NT2/D1 (cell line): ENCODE measurements around the gene TRAM2.

Experiments
- DNase-seq: peaks from one replicate; pipeline ENCODE4 v3.0.0-alpha.2; 2011; ENCODE audit warnings: low read depth, low spot score
- H3K27me3 ChIP-seq: 2 replicates; pipeline ENCODE4 v1.6.0; 2011; ENCODE audit warnings: mild to moderate bottlenecking; ENCODE audit not compliant: insufficient read length, insufficient read depth
- H3K36me3 ChIP-seq: 2 replicates; pipeline ENCODE4 v1.6.1; 2011; ENCODE audit warnings: mild to moderate bottlenecking, low read length, mixed read lengths; ENCODE audit not compliant: insufficient read depth, insufficient read length
- H3K4me1 ChIP-seq: 2 replicates; pipeline ENCODE4 v1.5.1; 2011; ENCODE audit not compliant: insufficient read depth, insufficient read length
- H3K4me3 ChIP-seq: 2 replicates; pipeline ENCODE4 v1.5.1; 2011; ENCODE audit warnings: low read depth; ENCODE audit not compliant: insufficient read length
- H3K9ac ChIP-seq: 2 replicates; pipeline ENCODE4 v1.6.0; 2011; ENCODE audit warnings: low read depth; ENCODE audit not compliant: insufficient read length
- H3K9me3 ChIP-seq: 2 replicates; pipeline ENCODE4 v1.5.1; 2011; ENCODE audit warnings: mild to moderate bottlenecking, low read length; ENCODE audit not compliant: insufficient read depth
- SUZ12 ChIP-seq: IDR thresholded peaks from 2 replicates; pipeline ENCODE4 v1.6.1; 2011; ENCODE audit not compliant: insufficient read length, insufficient read depth; ENCODE audit errors: extremely low read depth
- YY1 ChIP-seq: IDR thresholded peaks from 2 replicates; pipeline ENCODE4 v1.6.1; 2011; ENCODE audit not compliant: insufficient read length, insufficient read depth
- ZNF274 ChIP-seq: IDR thresholded peaks from 2 replicates; pipeline ENCODE4 v1.6.1; 2011; ENCODE audit warnings: mild to moderate bottlenecking, low read depth, low read length

Gene TRAM2

DNA sequence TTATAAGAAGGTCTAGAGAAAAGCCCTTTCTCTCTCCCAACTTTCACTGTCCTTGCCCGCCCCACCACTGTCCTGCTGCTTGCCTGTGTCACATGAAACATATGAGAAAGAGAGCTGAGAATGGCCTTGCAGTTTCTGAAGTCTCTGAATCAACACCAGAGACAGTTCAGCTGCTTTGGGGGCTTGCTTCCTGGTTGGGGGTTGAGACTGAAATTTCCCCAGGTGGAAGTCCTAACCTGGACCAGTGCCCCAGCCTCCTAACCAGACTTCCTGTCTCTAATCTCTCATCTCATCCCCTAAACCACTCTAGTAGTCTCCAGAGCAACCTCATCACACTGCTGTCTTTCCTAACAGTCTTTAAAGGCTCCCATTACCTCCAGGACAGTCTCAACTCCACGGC is 10.7 kb downstream of the TRAM2 start:
- H3K4me3 ChIP-seq, result no peak overlapping the region
- H3K27me3 ChIP-seq, result no peaks in the 10 kb centered on the region
- H3K9ac ChIP-seq, result no peak overlapping the region
- H3K36me3 ChIP-seq, result peaks cover 25% of the 10 kb centered on the region
- TF ChIP-seq ZNF274 (no peak), YY1 (no peak), SUZ12 (no peak)
- no peaks in the 10 kb centered on the region for H3K9me3 ChIP-seq
- DNase-seq, result no peak
- H3K4me1 ChIP-seq, result peaks cover 8% of the 10 kb centered on the region

- peaks cover 3% of the 10 kb centered on the region for H3K4me1 ChIP-seq
- TF ChIP-seq ZNF274 (no peak), YY1 (no peak), SUZ12 (no peak)
- no peak overlapping the region for H3K9ac ChIP-seq
Observed at GRCh38 chr6:52564856-52565255, 12.0 kb downstream of the TRAM2 start.

DNA sequence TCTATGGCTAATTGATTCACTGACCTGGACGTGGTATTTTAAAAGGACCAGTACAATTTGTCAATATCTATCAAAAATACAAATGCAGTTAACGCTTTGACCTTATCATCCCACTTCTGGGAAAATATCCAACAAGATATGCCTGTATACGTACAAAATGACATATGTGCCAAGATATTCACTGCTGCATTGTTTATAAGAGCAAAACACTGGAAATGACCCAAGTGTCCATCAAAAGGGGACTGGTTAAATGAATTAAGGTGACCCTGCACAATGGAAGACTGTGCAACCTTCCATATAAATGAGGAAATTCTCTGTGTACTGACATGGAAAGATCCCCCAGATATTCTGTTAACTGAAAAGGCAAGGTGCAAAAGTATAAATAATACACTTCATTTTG is 13.9 kb downstream of the TRAM2 start:
- peaks cover 23% of the 10 kb centered on the region for H3K36me3 ChIP-seq

More at GRCh38 chr6:52564856-52565255, 12.0 kb downstream of the TRAM2 start:
- Histone ChIP-seq H3K27me3 (no peaks in the 10 kb centered on the region), H3K9me3 (no peaks in the 10 kb centered on the region), H3K36me3 (peaks cover 25% of the 10 kb centered on the region), H3K4me3 (no peak overlapping the region)
- DNase-seq, result no peak

GRCh38 chr6:52560462-52560861 is 16.4 kb downstream of the TRAM2 start:
- H3K9me3 ChIP-seq, result no peaks in the 10 kb centered on the region
- H3K27me3 ChIP-seq, result no peaks in the 10 kb centered on the region
- H3K4me1 ChIP-seq, result peaks cover 3% of the 10 kb centered on the region
- H3K4me3 ChIP-seq, result no peak overlapping the region
- DNase-seq, result no peak
- peaks cover 13% of the 10 kb centered on the region for H3K36me3 ChIP-seq
- TF ChIP-seq YY1 (no peak), SUZ12 (no peak), ZNF274 (no peak)
- H3K9ac ChIP-seq, result no peak overlapping the region

More for the DNA sequence above, 13.9 kb downstream of the TRAM2 start:
- no peak for TF ChIP-seq ZNF274
- no peak for TF ChIP-seq YY1
- no peak for TF ChIP-seq SUZ12
- Histone ChIP-seq H3K4me1 (peaks cover 3% of the 10 kb centered on the region), H3K9me3 (no peaks in the 10 kb centered on the region), H3K27me3 (no peaks in the 10 kb centered on the region), H3K9ac (no peak overlapping the region), H3K4me3 (no peak overlapping the region)
- no peak for DNase-seq

GRCh38 chr6:52558266-52559000 is 18.4 kb downstream of the TRAM2 start:
- H3K4me3 ChIP-seq, result no peak overlapping the region
- H3K4me1 ChIP-seq, result no peaks in the 10 kb centered on the region
- no peak overlapping the region for H3K9ac ChIP-seq
- TF ChIP-seq YY1, result no peak
- no peak for TF ChIP-seq SUZ12
- TF ChIP-seq ZNF274, result no peak
- no peaks in the 10 kb centered on the region for H3K27me3 ChIP-seq
- H3K9me3 ChIP-seq, result no peaks in the 10 kb centered on the region
- H3K36me3 ChIP-seq, result peaks cover 2% of the 10 kb centered on the region
- DNase-seq, result no peak

- Histone ChIP-seq H3K4me1 (peaks cover 3% of the 10 kb centered on the region), H3K9ac (no peak overlapping the region), H3K4me3 (no peak overlapping the region), H3K27me3 (no peaks in the 10 kb centered on the region), H3K36me3 (peaks cover 3% of the 10 kb centered on the region), H3K9me3 (no peaks in the 10 kb centered on the region)
- DNase-seq, result no peak
- TF ChIP-seq YY1 (no peak), ZNF274 (no peak), SUZ12 (no peak)
Observed at GRCh38 chr6:52557389-52558265, 19.2 kb downstream of the TRAM2 start.

DNA sequence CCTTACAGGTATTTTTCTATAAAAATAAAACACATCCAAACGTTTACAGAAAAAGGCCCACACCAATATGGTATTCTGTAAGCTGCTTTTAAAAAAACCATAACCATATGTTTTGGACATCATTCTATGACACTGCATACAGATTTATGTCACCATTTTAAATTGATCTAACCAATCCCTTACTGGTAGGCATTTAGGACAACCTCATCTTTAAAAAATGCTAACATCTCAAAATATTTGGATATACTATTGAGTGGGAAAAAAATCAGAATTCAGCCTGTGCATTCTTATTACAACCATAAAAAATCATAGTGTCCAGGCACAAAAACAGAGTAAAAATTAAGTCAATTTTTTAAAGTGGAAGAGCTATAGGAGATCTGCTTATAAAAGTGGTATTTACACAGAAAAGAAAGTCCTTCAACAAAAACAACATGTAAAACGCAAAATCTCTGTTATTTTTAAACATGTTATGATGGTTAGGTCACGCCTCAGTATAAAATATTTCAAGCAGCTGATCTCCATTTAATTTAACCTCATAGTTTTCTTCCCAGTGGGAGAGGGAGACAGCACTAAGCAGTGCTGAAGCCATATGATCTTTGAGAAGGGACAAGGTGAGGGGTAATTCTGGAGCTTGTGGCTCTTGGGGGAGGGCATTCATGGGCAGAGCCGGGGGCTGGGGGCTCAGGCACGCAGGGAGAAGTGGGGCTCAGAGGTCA is 21.2 kb downstream of the TRAM2 start:
- DNase-seq, result no peak
- Histone ChIP-seq H3K4me3 (no peak overlapping the region), H3K9me3 (no peaks in the 10 kb centered on the region), H3K9ac (no peak overlapping the region), H3K27me3 (no peaks in the 10 kb centered on the region), H3K36me3 (peaks cover 9% of the 10 kb centered on the region), H3K4me1 (peaks cover 12% of the 10 kb centered on the region)
- no peak for TF ChIP-seq ZNF274
